Osteoblast (primary cell): Measurements from ENCODE around the gene VPS13D. TPM values are rescaled to one million over a fixed set of nuclear protein-coding genes. Genes with fewer than 3 reads are reported as not detected.

Source experiments
- DNase-seq: peaks from one replicate; pipeline ENCODE4 v3.0.0; 2011; ENCODE audit warnings: low spot score, mixed read lengths; ENCODE audit not compliant: insufficient read length; ENCODE audit errors: missing footprints
- H2AFZ ChIP-seq: 2 replicates; pipeline ENCODE4 v1.6.0; 2011; ENCODE audit warnings: mild to moderate bottlenecking, low read length
- H3K27ac ChIP-seq: 2 replicates; pipeline ENCODE4 v1.5.1; 2011; ENCODE audit warnings: mild to moderate bottlenecking, low read depth, low read length, moderate library complexity
- H3K27me3 ChIP-seq: 2 replicates; pipeline ENCODE4 v1.6.0; 2012; ENCODE audit warnings: mild to moderate bottlenecking, control low read depth, inconsistent platforms, low read length, moderate library complexity; ENCODE audit not compliant: insufficient read depth
- H3K36me3 ChIP-seq: 2 replicates; pipeline ENCODE4 v1.5.1; 2011; ENCODE audit warnings: mild to moderate bottlenecking, low read length, control low read depth, moderate library complexity; ENCODE audit not compliant: insufficient read depth
- H3K4me1 ChIP-seq: 2 replicates; pipeline ENCODE4 v1.5.1; 2011; ENCODE audit warnings: mild to moderate bottlenecking, low read length, control low read depth, moderate library complexity; ENCODE audit not compliant: insufficient read depth
- H3K4me2 ChIP-seq: 2 replicates; pipeline ENCODE4 v1.6.0; 2011; ENCODE audit warnings: mild to moderate bottlenecking, low read length; ENCODE audit not compliant: insufficient read depth
- H3K4me3 ChIP-seq: fragments of 200-600 bp; sonication (generic); 3 replicates; pipeline ENCODE4 v1.5.1; 2012; ENCODE audit warnings: mild to moderate bottlenecking, low read length, inconsistent platforms; ENCODE audit not compliant: insufficient read depth
- H3K79me2 ChIP-seq: 2 replicates; pipeline ENCODE4 v1.6.0; 2012; ENCODE audit warnings: mild to moderate bottlenecking, low read length, control low read depth, inconsistent platforms; ENCODE audit not compliant: insufficient read depth
- H3K9me3 ChIP-seq: 2 replicates; pipeline ENCODE4 v1.5.1; 2011; ENCODE audit warnings: low read depth, low read length, control low read depth
- H4K20me1 ChIP-seq: 2 replicates; pipeline ENCODE4 v1.6.0; 2012; ENCODE audit warnings: mild to moderate bottlenecking, low read length, control low read depth; ENCODE audit not compliant: insufficient read depth
- total RNA-seq: library from RNA; depleted of rRNA; stranded (reverse); fragments of >200 nt; gene quantifications from 2 replicates; pipeline ENCODE4 v1.2.3, GENCODE V29; 2012
- TF ChIP-seq, protein P1 (sequence below): IDR thresholded peaks from 2 replicates; pipeline ENCODE4 v1.5.1; 2011; ENCODE audit warnings: mild to moderate bottlenecking, low read depth, low read length, moderate library complexity; ENCODE audit errors: extremely low read depth

VPS13D gene
- total RNA-seq, 1 donor = 48.5 TPM

DNA sequence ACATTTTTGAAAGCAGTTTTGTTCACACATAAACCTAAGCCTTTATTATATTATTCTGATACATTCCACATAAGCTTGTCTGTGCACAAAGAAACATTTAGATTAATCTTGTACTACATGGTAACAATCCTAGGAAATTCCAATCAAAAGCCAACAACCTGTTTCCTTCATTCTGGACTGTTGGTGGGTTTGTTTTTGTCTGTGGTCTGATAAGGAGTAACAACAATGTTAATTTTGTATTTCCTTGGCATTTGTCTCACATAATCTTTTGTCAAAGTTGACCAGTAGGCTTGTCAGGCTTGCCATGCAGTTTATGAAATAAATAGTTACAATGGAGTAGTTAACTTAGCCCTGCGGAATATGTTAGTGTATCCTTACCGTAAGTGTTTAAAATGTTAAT lies 204.9 kb downstream of the VPS13D start:
- no peak overlapping the region for H2AFZ ChIP-seq
- H3K36me3 ChIP-seq = peaks cover 4% of the 10 kb centered on the region
- H3K4me2 ChIP-seq = peak overlapping the region; percentile 47
- H3K4me1 ChIP-seq = peaks cover 54% of the 10 kb centered on the region
- TF ChIP-seq, protein P1, sequence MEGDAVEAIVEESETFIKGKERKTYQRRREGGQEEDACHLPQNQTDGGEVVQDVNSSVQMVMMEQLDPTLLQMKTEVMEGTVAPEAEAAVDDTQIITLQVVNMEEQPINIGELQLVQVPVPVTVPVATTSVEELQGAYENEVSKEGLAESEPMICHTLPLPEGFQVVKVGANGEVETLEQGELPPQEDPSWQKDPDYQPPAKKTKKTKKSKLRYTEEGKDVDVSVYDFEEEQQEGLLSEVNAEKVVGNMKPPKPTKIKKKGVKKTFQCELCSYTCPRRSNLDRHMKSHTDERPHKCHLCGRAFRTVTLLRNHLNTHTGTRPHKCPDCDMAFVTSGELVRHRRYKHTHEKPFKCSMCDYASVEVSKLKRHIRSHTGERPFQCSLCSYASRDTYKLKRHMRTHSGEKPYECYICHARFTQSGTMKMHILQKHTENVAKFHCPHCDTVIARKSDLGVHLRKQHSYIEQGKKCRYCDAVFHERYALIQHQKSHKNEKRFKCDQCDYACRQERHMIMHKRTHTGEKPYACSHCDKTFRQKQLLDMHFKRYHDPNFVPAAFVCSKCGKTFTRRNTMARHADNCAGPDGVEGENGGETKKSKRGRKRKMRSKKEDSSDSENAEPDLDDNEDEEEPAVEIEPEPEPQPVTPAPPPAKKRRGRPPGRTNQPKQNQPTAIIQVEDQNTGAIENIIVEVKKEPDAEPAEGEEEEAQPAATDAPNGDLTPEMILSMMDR = no peak
- H3K79me2 ChIP-seq = no peaks in the 10 kb centered on the region
- no peaks in the 10 kb centered on the region for H3K27me3 ChIP-seq
- no peak for DNase-seq
- H4K20me1 ChIP-seq = no peaks in the 10 kb centered on the region
- H3K9me3 ChIP-seq = no peaks in the 10 kb centered on the region
- H3K4me3 ChIP-seq = no peak overlapping the region
- H3K27ac ChIP-seq = peak overlapping the region; percentile 65

DNA sequence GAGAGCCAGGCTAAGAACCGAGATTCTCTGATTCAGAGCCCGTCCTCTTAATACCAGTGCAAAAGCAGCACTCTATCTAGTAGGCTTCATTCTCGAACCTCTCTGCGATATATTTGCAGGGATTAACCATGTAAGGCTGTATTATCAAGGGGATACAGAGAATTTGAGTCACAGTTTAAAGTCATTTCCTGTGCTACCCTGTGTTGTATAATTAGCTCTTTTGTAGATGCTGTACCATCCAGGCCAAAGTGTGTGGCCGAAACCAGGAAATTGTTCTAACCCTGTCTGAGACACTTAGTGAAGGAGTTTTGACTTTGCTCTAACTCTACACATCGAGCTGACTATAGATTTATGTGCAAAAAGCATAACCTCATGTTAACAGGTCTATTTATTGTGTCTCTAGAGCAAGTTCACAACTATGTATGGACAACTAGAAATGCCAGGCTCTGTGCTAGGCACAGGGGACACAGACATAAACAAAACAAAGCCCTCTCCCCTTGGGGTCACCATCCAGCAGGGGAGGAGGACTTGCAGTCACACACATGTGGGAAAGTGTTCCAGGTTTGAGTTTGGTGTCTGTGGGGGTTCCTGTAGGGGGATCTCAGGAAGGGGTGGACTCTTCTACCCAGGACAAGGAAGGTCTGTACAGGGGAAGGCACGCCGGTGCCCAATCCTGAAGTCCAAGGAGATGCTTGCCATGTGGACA lies 206.0 kb downstream of the VPS13D start:
- Histone ChIP-seq H4K20me1 (no peaks in the 10 kb centered on the region), H3K4me1 (peaks cover 54% of the 10 kb centered on the region), H3K4me3 (no peak overlapping the region), H3K9me3 (no peaks in the 10 kb centered on the region), H3K27ac (peak overlapping the region; percentile 65), H3K79me2 (no peaks in the 10 kb centered on the region), H2AFZ (no peak overlapping the region), H3K27me3 (no peaks in the 10 kb centered on the region), H3K4me2 (peak overlapping the region; percentile 25), H3K36me3 (peaks cover 4% of the 10 kb centered on the region)
- TF ChIP-seq, protein P1 = no peak
- DNase-seq = no peak

DNA sequence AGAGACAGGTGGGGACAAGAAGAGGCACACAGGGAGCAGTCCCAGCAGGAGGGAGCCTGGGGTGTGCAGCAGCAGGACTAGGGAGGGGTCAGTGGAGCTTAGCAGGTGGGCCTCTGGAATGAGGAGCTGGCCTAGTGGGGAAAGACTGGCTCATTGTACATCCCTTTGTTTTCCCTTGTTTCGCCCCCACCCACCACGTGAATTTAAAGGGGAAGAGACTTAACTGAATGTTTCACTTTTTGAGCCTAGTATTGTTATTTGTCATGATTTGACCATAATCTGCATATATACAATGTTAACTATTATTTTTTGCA lies 206.5 kb downstream of the VPS13D start:
- Histone ChIP-seq H3K36me3 (peaks cover 6% of the 10 kb centered on the region), H3K4me3 (no peak overlapping the region), H3K9me3 (no peaks in the 10 kb centered on the region), H3K27ac (peak overlapping the region; percentile 65), H3K27me3 (no peaks in the 10 kb centered on the region), H2AFZ (no peak overlapping the region), H3K4me2 (peak overlapping the region; percentile 25), H4K20me1 (no peaks in the 10 kb centered on the region), H3K79me2 (no peaks in the 10 kb centered on the region), H3K4me1 (peaks cover 54% of the 10 kb centered on the region)
- TF ChIP-seq, protein P1 = no peak
- no peak for DNase-seq

GRCh38 chr1:12436817-12437599 lies 207.2 kb downstream of the VPS13D start:
- peak overlapping the region; percentile 35 for H3K4me2 ChIP-seq
- peaks cover 7% of the 10 kb centered on the region for H3K36me3 ChIP-seq
- no peaks in the 10 kb centered on the region for H3K9me3 ChIP-seq
- H3K27me3 ChIP-seq = no peaks in the 10 kb centered on the region
- no peak overlapping the region for H2AFZ ChIP-seq
- peaks cover 54% of the 10 kb centered on the region for H3K4me1 ChIP-seq
- H4K20me1 ChIP-seq = no peaks in the 10 kb centered on the region
- H3K27ac ChIP-seq = peak overlapping the region; percentile 74
- H3K4me3 ChIP-seq = no peak overlapping the region
- DNase-seq = peak; percentile 85
- TF ChIP-seq, protein P1 = no peak
- H3K79me2 ChIP-seq = no peaks in the 10 kb centered on the region
